Measurements from ENCODE around the gene GNAS-AS1. TPM values are rescaled to one million over a fixed set of nuclear protein-coding genes. Genes with fewer than 3 reads are reported as not detected.
A peak's percentile ranks its signal among the peaks of the same experiment; 100 is the strongest.

Gene GNAS-AS1
- total RNA-seq, 6 donors from 2014 or later, result 0.30 to 2.1 (median 0.54) TPM; not detected in 1

GRCh38 chr20:58795181-58795922 is 55.4 kb downstream of the GNAS-AS1 start:
- peak in 1 of 2 donors; percentile 69 for DNase-seq
- Histone ChIP-seq H3K4me1 (no peaks in the 10 kb centered on the region), H3K9me3 (no peaks in the 10 kb centered on the region), H3K27me3 (no peaks in the 10 kb centered on the region), H3K36me3 (no peaks in the 10 kb centered on the region), H3K4me3 (no peak overlapping the region), H3K27ac (no peak overlapping the region)
- ATAC-seq (ENCODE audit: low FRiP score in 2 of 2), result no peak
- TF ChIP-seq EP300 (IDR thresholded peaks at IDR 0.05), result no peak
- no peak for TF ChIP-seq POLR2AphosphoS5 (IDR thresholded peaks at IDR 0.05)
- no peak for TF ChIP-seq CTCF (IDR thresholded peaks at IDR 0.05)
- TF ChIP-seq POLR2A (IDR thresholded peaks at IDR 0.05), result no peak
- 85 to 93% methylated on average over 16 to 20 of the region's 20 CpGs for WGBS, 2 donors

- no peaks in the 10 kb centered on the region for H3K9me3 ChIP-seq
- no peak overlapping the region for H3K4me3 ChIP-seq
- ATAC-seq (ENCODE audit: low FRiP score in 2 of 2) (no peak), DNase-seq (peak in 1 of 2 donors; percentile 45)
- H3K27me3 ChIP-seq, result peaks cover 0 to 3% (median 0%) of the 10 kb centered on the region in 4 donors
- H3K4me1 ChIP-seq, result no peaks in the 10 kb centered on the region
- no peak overlapping the region for H3K27ac ChIP-seq
- WGBS, 2 donors, result 81 to 86% methylated on average over 8 to 19 of the region's 19 CpGs
- no peaks in the 10 kb centered on the region for H3K36me3 ChIP-seq
- no peak for TF ChIP-seq CTCF (IDR thresholded peaks at IDR 0.05)
Observed at GRCh38 chr20:58794510-58795180, 56.1 kb downstream of the GNAS-AS1 start.

GRCh38 chr20:58793512-58794420 is 56.9 kb downstream of the GNAS-AS1 start:
- no peaks in the 10 kb centered on the region for H3K9me3 ChIP-seq
- no peaks in the 10 kb centered on the region for H3K36me3 ChIP-seq
- H3K27me3 ChIP-seq, result peaks cover 0 to 3% (median 0%) of the 10 kb centered on the region in 4 donors
- no peaks in the 10 kb centered on the region for H3K4me1 ChIP-seq
- H3K4me3 ChIP-seq, result no peak overlapping the region
- 82 to 88% methylated on average over 15 to 28 of the region's 29 CpGs for WGBS, 2 donors
- DNase-seq (peak in 1 of 2 donors; percentile 55), ATAC-seq (ENCODE audit: low FRiP score in 2 of 2) (no peak)
- no peak overlapping the region for H3K27ac ChIP-seq
- TF ChIP-seq EP300 (IDR thresholded peaks at IDR 0.05) (no peak), POLR2A (IDR thresholded peaks at IDR 0.05) (no peak), POLR2AphosphoS5 (IDR thresholded peaks at IDR 0.05) (no peak), CTCF (IDR thresholded peaks at IDR 0.05) (no peak)

GRCh38 chr20:58792426-58792825 is 58.3 kb downstream of the GNAS-AS1 start:
- 85 to 89% methylated on average over 5 to 7 of the region's 7 CpGs for WGBS, 2 donors
- Histone ChIP-seq H3K4me1 (no peaks in the 10 kb centered on the region), H3K27ac (no peak overlapping the region), H3K36me3 (no peaks in the 10 kb centered on the region), H3K9me3 (no peaks in the 10 kb centered on the region), H3K27me3 (peaks cover 0 to 3% (median 0%) of the 10 kb centered on the region in 4 donors), H3K4me3 (no peak overlapping the region)
- no peak for ATAC-seq (ENCODE audit: low FRiP score in 2 of 2)
- DNase-seq, result peak in 1 of 2 donors; percentile 45
- TF ChIP-seq CTCF (IDR thresholded peaks at IDR 0.05), result no peak
- no peak for TF ChIP-seq EP300 (IDR thresholded peaks at IDR 0.05)
- TF ChIP-seq POLR2A (IDR thresholded peaks at IDR 0.05), result no peak
- no peak for TF ChIP-seq POLR2AphosphoS5 (IDR thresholded peaks at IDR 0.05)
